ENCODE data around the gene CPA2.

Gene CPA2

DNA sequence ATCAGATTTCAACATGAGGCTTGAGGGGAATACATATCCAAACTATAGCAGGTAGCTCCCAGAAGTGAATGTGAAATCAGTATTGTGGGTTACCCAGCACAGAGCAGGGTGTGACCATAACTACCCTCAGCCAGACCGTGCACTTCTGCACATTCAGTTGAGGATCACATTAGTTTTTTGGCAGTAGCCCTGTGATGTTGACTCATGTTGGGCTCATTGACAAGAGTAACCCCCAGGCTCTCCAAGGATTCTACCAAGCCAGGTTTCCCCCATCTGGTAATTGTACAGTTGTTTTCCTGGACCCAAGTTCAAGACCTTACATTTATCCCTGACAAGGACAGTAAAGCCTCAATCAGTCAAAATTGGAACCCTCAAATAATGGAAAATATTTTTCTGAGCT is 14.6 kb downstream of the CPA2 start:
- DNase-seq = peak; percentile 77

DNA sequence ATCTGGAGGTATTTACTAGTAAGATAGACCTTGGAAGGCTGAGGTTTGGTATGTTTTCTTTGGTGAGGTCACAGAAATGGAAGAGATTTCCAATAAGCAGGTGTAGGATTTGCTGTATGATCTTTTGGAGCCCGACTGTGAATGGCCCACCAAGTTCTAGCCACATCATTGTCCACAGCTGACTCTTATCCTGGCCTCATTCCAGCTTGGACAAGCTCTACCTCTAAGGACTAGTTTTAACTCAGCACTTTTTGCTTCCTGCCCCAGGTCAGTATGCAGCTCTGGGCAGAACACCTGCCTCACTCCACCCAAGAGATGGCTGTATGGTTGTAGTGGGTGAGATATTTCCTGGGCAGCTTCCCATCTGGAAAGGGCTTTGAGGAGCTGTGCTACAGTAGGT is 20.2 kb downstream of the CPA2 start:
- no peak for DNase-seq

DNA sequence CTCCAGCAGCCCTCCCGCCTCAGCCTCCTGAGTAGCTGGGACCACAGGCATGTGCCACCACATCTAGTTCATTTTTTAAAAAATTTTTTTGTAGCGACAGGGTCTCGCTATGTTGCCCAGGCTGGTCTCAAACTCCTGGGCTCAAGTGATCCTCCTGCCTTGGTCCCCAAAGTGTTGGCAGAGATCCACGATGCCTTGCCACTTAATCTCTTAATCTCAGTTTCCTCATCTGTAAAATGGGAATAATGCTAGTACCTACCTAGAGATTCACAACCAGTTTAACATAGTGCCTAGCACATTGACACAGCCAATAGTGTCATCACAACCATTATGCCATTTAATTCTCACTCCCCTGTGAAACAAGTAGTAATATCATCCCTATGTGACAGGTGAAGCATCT is 21.5 kb downstream of the CPA2 start:
- DNase-seq = no peak

DNA sequence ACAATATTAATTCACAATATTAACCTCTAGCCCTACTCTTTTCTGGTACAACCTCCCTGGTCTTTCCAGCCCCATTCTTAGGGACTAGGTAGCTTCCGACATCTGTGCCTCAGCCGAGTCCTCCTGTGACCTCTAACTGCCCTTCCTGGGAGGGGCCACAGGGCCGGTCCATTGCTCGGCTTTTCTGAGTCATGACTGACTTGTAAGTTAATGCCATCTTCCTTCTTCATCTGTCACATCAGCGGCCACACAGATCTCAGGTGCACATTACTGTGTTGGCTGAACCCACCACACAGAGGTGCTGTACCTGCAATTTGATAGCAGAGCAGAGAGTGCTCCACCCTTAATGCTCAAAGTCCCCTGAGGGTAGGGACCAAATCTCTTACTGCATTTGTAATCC is 22.2 kb downstream of the CPA2 start:
- no peak for DNase-seq

DNA sequence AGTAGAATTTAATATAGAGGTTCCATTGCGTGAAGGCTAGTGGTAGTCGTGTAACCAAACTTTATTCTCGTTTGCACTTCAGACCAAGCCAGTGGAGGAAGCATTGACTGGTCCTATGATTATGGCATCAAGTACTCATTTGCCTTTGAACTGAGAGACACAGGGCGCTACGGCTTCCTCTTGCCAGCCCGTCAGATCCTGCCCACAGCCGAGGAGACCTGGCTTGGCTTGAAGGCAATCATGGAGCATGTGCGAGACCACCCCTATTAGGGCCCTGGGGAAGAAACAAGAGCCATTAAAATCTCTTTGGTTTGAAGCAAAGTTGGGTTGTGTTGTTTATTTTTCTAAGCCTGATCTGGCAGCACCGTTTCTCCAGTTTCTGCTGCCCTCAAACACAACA is 22.8 kb downstream of the CPA2 start:
- DNase-seq = no peak

DNA sequence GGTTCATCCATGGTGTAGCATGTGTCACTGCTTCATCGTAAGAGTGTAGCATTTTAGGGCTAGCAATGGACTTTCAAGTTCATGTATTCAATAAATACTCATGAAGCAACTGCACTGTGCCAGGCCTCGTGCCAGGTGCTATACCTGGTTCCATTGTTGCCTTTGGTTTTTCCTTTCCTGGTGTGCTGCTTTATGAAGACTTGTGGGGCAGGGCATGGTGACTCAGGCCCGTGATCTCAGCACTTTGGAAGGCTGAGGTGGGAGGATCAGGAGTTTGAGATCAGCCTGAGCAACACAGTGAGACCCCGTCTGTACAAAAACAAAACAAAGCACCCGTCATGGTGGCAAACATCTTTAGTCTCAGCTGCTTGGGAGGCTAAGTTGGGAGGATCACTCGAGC is 24.1 kb downstream of the CPA2 start:
- peak; percentile 74 for DNase-seq

DNA sequence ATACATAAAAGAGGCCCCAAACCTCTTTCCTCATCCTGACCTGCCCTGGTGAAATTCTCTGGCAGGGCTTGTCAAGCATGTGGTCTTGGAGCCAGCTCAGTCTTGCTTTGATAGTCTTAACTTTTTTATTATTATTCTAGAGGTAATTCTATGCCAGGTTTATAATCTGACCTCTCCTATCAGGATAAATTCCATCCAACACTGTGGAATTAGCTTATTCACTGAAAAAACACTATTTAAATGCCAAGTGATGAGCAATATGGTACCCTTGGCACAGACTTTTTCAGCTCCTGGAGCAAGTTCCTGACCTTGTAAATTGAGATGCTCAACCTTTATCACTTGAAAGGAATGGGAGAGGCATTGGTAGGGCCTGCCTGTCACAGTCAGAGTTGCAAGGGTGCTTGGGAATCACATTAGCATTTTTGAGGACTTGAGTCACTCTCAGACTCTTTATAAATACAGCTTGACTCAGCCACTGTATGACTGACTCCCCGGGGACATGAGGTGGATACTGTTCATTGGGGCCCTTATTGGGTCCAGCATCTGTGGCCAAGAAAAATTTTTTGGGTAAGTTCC is 26.1 kb downstream of the CPA2 start, which contains the start of gene CPA4:
TSS of gene CPA4 (plus strand) at position 480 of the 576 bp plus-strand sequence. CDS start at position 500, 20 bp downstream.
- peak; percentile 99 for DNase-seq

DNA sequence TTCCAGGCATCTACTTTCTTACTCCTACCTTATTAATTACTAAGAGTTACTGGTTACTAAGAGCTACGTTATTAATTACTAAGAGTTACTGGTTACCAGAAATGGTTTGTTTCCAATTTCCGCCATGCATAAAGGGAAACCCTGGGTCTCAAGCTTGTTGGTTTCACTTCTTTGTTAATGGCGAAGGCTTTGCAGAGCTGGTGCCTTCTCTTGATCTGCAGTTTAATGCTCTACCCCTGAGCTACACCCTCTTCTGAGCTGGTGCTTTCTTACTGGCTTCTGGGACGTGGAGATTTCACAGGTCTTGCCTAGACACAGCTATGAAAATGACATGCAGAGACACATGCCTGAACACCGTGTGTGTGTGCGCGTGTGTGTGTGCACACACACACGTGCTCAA is 26.9 kb downstream of the CPA2 start:
- DNase-seq = no peak

DNA sequence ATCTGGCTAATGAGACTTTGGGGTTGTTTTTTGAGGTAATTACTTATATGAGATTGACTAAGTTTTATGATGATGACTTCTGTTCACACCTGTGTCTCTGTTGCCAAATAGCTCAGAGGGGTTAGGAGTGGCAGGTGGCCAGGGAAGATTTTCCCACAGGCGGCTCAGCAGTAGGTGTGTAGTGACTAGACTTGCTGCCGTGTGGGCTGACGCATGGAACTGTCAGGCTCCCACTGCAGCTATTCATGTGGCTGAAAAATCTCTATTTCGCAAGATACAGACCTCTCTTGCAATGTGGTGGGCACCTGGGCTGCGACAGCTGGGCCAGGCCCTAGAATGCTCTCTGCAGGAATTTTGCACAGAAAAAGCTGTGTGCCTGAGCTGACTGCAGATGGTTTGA is 27.7 kb downstream of the CPA2 start:
- DNase-seq = no peak

DNA sequence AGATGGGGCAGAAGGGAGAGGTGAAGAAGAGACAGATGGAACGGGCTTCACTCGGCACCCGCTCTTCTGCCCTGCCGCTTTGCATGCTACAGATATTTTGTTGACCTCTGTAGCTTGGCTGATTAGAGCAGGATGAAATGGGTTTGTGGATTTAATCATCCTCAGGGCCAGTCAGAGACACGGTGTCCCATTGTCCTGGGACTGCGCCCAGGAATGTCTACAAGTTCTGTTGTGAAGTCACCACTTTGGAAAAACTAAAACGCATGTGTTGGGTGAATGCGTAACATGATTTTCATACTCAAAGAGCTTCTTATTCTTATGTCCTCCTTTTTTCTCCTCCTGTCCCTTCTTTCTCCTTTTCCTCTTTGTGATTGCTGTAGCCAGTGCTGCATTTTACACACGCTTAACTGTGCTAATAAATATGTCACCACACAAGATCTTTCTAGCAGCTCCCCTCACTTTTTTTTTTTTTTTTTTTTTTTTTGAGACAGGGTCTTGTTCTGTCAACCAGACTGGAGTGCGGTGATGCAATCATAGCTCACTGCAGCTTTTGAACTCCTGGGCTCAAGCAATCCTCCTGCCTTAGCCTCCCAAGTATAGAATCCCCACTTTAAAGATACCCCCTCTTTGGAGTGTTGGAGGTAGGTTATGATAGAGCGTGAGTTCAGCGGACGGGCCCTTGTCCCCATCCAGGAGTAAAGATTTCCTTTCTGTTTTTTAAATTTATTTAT is 29.7 kb downstream of the CPA2 start:
- DNase-seq = no peak

DNA sequence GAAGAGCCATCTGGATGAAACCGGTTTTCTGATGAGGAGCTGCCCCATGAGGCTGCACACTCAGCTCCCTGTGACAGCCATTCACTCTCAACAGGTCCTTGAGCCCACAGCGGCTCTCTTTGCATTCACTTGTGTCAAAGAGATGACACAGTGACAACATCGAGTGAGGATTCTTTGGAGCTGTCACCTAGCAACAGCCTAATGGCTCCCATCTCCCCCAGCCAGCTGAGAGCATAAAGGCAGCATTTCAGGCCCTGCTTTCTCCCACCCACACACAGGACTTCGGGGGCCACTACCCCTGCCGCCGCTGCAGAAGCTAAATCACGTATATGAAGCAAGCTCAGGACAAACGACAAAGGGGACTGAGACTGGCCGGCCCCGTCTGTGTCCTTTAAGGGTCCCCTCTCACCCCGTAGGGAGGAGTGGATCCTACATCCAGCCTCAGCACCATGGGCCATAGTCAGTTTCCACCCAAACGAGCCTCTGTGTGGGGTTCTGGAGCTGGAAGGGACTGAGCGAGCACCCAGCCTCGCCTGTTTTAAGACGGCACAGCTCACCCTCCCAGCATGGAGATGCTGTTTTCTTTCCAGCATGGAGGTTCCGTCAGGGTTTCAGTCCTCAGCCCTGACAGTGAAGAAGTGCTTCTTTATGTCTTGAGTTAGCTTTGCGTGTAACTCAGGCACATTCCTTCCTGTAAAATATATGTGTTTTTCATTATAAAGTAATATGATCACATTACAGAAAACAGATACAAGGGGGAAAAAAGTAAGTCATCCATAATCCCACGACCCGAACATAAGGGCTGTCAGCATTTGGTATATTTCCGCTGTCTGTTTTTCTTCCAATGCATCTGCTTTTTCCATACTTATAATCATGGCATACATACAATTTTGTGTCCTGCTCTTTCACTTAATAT is 31.2 kb downstream of the CPA2 start:
- DNase-seq = no peak

DNA sequence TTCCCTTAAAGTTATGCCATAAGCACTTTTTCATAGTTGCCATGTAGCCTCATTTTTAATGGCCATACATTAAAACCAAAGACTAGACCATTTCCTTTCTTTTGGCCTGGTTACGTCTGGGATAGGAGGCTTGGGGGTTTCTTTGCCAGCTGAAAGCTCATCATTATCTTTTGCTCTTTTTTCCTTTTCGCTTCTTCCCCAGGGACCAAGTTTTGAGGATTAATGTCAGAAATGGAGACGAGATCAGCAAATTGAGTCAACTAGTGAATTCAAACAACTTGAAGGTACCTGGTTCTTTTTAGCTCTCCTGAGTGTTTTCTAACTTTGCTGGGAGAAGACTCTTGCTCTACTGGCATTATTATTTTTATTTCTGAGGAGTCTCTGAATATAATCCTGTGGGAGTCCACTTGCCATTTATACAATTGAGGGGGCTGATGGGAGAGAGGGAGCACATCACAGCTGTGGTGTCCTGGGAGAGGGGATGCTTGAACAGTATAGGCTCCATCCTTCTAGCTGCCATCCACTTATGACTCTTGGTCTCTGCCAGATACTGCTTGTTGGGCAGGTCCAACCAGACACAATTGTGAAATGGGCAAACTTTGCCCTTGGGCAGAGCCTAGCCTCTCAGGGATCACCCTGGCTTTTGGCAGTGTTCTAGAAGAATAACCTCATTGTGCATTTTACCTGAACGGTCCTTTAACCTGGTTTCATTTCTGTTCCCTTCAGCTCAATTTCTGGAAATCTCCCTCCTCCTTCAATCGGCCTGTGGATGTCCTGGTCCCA is 32.1 kb downstream of the CPA2 start:
- no peak for DNase-seq

DNA sequence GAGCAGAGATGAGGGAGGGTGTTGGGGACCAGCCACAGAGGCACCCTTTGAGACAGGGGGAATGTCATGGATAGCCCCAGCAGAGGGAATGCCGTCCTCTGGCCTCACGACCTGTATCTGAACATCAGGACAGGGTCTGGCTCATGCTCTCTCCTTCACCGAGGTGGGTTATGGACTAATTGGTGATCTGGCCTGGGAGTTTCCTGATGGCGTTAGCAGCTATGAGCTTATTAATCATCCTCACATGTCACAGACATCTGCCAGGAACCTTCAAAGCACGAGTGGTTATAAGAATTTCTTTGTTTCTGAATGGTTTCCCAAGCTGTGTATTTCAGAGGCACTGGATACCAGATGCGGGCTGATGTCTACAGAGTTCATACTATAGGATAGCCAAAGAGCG is 33.2 kb downstream of the CPA2 start:
- DNase-seq = no peak

DNA sequence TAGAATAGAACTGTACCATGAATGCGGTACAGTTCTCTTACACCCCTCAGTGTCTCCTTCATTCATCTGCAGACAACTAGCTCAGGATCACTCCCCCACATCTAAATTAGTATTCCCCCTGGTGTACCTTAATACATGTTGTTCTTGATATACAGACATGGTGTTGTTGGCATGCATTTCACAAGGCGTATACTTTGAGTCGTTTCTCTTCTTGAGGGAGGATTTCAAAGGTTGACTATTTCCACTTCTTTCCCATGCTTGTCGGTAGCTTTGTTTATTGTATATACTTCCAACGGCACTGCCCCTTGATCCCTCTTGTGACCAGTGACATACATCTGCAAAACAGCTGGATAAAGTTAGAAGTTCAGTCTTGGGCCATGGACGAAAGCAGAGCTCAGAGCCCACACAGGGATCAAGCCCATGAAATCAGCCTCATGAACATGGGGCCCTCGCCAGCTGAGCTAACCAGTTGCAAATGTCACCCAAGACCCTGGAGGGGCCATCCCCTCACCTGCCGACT is 34.9 kb downstream of the CPA2 start:
- DNase-seq = no peak

DNA sequence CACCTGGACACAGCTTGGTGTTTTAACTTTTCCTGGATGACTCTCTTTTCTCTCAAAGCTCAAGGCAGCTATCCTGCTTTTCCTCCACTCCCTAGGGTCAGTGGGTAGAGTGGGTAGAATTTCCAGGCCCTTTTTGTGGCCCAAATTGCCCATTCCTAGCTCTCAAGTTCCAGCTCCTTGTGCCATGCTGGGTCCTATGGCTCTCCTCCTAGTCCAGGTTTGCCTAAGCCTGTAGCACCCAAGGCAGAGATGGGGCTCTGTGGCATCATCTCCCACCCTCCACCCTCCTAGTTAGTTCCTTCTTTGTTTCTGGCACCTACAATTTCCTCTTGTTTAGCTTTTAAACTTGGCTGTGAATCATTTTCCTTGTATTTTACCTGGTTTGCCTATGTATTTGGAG is 36.0 kb downstream of the CPA2 start:
- DNase-seq = no peak

DNA sequence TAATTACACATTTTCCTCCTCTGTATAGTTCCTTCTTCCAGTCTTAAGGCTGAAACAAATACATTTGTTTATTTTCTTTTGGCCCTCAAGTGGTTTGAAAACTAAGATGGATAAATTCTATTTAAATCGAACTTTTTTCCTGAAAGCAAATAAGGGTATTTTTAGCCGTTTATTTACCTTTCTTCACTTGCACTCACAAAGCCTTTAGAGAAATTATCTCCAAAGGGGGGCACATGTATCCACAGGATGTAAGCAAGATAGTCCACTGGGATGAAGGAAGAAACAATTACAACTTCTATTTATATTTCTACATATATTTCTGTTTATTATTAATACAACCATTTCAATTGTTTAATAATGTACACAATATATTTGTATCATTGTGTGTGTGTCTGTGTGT is 36.5 kb downstream of the CPA2 start:
- no peak for DNase-seq

DNA sequence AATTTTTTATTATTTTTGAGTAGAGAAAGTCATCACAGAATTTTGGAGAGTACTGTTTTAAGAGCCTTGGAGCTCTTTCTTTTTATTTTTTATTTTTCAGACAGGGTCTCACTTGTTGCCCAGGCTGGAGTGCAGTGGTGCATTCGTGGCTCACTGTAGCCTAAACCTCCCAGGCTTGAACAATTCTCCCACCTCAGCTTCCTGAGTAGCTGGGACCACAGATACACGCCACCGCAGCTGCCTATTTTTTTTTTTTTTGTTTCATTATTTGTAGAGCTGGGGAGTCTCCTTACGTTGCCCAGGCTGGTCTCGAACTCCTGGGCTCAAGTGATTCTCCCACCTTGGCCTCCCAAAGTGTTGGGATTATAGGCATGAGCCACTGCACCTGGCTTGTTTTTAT is 36.9 kb downstream of the CPA2 start:
- DNase-seq = no peak

DNA sequence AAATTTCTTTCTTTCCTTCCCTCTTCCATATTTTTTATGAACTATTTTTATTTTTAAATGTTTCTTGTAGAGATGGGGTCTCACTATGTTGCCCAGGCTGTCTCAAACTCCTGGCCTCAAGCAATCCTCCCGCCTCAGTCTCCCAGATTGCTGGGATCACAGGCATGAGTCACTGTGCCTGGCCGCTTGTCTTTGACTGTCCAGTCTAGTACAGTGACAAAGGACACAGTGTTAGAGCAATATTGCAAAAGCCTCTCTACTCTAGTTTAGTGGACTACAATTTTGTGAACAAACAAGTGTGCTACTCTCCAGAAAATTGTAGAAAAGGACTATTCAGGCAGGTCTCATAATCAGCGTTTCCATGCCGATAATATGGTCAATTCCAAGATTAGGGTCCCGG is 37.3 kb downstream of the CPA2 start:
- DNase-seq = no peak

DNA sequence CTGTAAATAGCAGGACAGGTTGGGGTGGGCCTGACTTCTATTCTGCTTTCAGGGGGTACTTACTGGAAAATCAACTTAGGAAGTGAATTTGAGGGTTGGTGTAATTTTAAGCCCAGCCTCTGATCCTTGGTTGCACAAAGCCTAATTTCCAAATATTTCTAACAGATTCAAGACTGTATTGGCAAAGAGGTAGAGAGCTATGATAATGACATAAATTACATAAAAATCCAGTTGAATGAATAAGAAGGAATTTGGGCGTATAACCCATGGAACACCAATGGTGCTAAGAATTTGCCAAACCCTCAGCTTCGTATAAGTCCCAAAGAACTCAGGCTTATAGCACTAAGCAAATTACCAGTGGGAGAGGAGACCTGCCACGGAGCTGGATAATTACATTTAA is 38.2 kb downstream of the CPA2 start:
- no peak for DNase-seq

DNA sequence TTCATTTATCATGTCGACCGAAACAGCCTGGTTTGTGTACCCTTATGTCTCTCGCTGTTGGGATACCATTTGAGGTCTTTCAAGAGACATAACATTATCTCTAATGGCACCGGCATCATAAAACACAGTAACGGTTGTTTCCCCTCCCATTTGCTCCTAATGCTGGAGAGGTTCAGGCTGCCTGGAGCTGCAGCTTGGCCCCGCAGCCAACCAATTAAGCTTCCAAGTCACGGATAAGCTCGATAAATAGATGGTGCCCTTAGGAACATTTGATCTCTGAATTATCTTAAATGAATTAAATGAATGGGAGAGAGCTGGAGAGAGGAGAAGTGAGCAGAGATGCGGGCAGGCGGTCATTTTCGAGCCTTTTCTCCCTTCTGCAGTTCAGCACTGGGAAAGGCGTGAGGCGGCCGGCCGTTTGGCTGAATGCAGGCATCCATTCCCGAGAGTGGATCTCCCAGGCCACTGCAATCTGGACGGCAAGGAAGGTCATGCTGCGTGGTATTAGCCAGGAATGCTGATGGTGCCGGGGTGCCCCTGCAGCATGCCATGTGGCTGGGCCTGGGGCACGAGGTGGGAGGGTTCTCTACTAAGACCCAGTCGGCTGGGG is 38.9 kb downstream of the CPA2 start:
- DNase-seq = no peak

DNA sequence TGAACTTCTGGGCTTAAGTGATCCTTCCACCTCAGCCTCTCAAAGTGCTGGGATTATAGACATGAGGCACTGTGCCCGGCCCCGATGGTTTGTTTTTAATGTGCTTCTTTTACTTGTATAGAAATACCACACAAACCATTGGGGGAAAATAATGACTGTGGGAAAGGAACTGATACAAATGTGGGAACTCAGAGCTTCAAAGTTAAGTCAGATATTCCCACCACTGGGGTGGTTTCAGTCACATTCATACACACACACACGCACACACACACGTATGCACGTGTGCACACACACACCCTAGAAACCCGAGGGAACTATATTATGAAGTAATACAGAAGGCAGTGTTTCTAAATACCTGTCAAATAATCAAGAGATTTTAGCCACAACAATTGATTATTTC is 43.3 kb downstream of the CPA2 start:
- DNase-seq = no peak

DNA sequence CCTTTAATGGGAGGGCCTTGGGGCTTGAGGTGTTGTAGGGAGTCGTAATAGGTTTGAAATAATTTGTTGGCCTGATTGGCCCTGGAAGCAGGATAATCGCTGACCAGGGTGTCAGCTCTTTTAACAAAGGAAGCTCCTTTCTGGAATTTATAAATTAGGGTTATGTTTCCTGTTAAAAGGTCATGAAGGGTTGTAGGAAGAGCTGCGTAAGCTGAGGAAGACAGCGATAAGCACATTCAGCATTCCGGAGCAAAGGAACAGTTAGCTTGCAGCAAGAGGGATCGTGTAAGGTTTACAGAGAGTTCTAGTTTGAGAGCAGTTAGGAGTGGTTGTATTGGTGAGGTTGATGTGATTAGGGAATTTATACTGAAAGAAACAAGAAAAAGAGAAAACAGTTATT is 47.6 kb downstream of the CPA2 start:
- DNase-seq = no peak
